HUES6 (cell line): Measurements from ENCODE around the gene CBX3.
A peak's percentile ranks its signal among the peaks of the same experiment; 100 is the strongest.
"Not testable (repeated sequence)": the region's sequence is repeated elsewhere in the genome, so short reads cannot be mapped to it uniquely, and the experiment has no call there.

Source experiments
- H3K27ac ChIP-seq: 2 replicates; pipeline ENCODE4 v1.7.0; 2013; ENCODE audit warnings: low read depth, mild to moderate bottlenecking, low read length, inconsistent platforms
- H3K27me3 ChIP-seq: 2 replicates; pipeline ENCODE4 v1.6.1; 2013; ENCODE audit warnings: low read length; ENCODE audit not compliant: control insufficient read depth, insufficient read depth
- H3K36me3 ChIP-seq: 2 replicates; pipeline ENCODE4 v1.6.1; 2013; ENCODE audit warnings: low read length; ENCODE audit not compliant: control insufficient read depth, insufficient read depth
- H3K4me1 ChIP-seq: 2 replicates; pipeline ENCODE4 v1.6.1; 2013; ENCODE audit warnings: low read length; ENCODE audit not compliant: control insufficient read depth, insufficient read depth
- H3K4me3 ChIP-seq: 2 replicates; pipeline ENCODE4 v1.5.1; 2013; ENCODE audit warnings: low read depth, low read length
- H3K9ac ChIP-seq: one replicate; pipeline ENCODE4 v1.6.1; 2013; ENCODE audit warnings: mild to moderate bottlenecking, low read length
- H3K9me3 ChIP-seq: 2 replicates; pipeline ENCODE4 v1.6.1; 2013; ENCODE audit warnings: low read depth, low read length; ENCODE audit not compliant: control insufficient read depth, insufficient read depth

The CBX3 gene

GRCh38 chr7:26159243-26159642 is 42.3 kb upstream of the CBX3 start:
- Histone ChIP-seq H3K27me3 (peaks cover 2% of the 10 kb centered on the region; the same call in 1 of the 2 replicates), H3K9ac (no peak overlapping the region), H3K27ac (no peak overlapping the region), H3K9me3 (no peaks in the 10 kb centered on the region), H3K4me3 (no peak overlapping the region), H3K4me1 (peaks cover 51% of the 10 kb centered on the region), H3K36me3 (peaks cover 6% of the 10 kb centered on the region; the same call in 1 of the 2 replicates)

- H3K9me3 ChIP-seq, result no peaks in the 10 kb centered on the region
- peaks cover 38% of the 10 kb centered on the region for H3K4me1 ChIP-seq
- H3K36me3 ChIP-seq, result no peaks in the 10 kb centered on the region
- no peak overlapping the region for H3K9ac ChIP-seq
- H3K4me3 ChIP-seq, result no peak overlapping the region
- peak overlapping the region; percentile 33; the same call in 1 of the 2 replicates for H3K27ac ChIP-seq
- no peaks in the 10 kb centered on the region for H3K27me3 ChIP-seq
Observed at GRCh38 chr7:26160896-26161295, 40.6 kb upstream of the CBX3 start.

GRCh38 chr7:26162431-26162830 is 39.1 kb upstream of the CBX3 start:
- H3K27me3 ChIP-seq, result no peaks in the 10 kb centered on the region
- no peak overlapping the region for H3K4me3 ChIP-seq
- H3K9me3 ChIP-seq, result no peaks in the 10 kb centered on the region
- H3K27ac ChIP-seq, result no peak overlapping the region
- no peaks in the 10 kb centered on the region for H3K36me3 ChIP-seq
- H3K9ac ChIP-seq, result no peak overlapping the region
- H3K4me1 ChIP-seq, result peaks cover 42% of the 10 kb centered on the region

- H3K9ac ChIP-seq, H3K9me3 ChIP-seq, H3K36me3 ChIP-seq: not testable (repeated sequence)
Observed at GRCh38 chr7:26163804-26164203, 37.7 kb upstream of the CBX3 start.

GRCh38 chr7:26165950-26166683 is 35.4 kb upstream of the CBX3 start:
- peaks cover 14% of the 10 kb centered on the region for H3K36me3 ChIP-seq
- H3K9ac ChIP-seq, result no peak overlapping the region
- no peak overlapping the region for H3K27ac ChIP-seq
- H3K27me3 ChIP-seq, result no peaks in the 10 kb centered on the region
- no peak overlapping the region for H3K4me3 ChIP-seq
- peaks cover 18% of the 10 kb centered on the region for H3K4me1 ChIP-seq
- H3K9me3 ChIP-seq, result no peaks in the 10 kb centered on the region

More at GRCh38 chr7:26163804-26164203, 37.7 kb upstream of the CBX3 start:
- not testable (repeated sequence) for H3K27ac ChIP-seq, H3K27me3 ChIP-seq, H3K4me3 ChIP-seq
- H3K4me1 ChIP-seq, result peaks cover 34% of the 10 kb centered on the region

- Histone ChIP-seq H3K9ac (no peak overlapping the region), H3K4me1 (peaks cover 18% of the 10 kb centered on the region), H3K9me3 (peaks cover 3% of the 10 kb centered on the region; the same call in 1 of the 2 replicates), H3K27ac (no peak overlapping the region), H3K4me3 (no peak overlapping the region), H3K27me3 (no peaks in the 10 kb centered on the region), H3K36me3 (peaks cover 19% of the 10 kb centered on the region)
Observed at GRCh38 chr7:26166684-26167266, 34.8 kb upstream of the CBX3 start.

- no peak overlapping the region for H3K27ac ChIP-seq
- H3K4me3 ChIP-seq, result no peak overlapping the region
- H3K27me3 ChIP-seq, result no peaks in the 10 kb centered on the region
- H3K9ac ChIP-seq, result no peak overlapping the region
- H3K36me3 ChIP-seq, result peaks cover 20% of the 10 kb centered on the region
- H3K4me1 ChIP-seq, result peaks cover 18% of the 10 kb centered on the region
- peaks cover 4% of the 10 kb centered on the region; the same call in 1 of the 2 replicates for H3K9me3 ChIP-seq
Observed at GRCh38 chr7:26167303-26167934, 34.1 kb upstream of the CBX3 start.

GRCh38 chr7:26168458-26169023 is 33.0 kb upstream of the CBX3 start:
- no peak overlapping the region for H3K27ac ChIP-seq
- peaks cover 21% of the 10 kb centered on the region for H3K36me3 ChIP-seq
- H3K9me3 ChIP-seq, result peaks cover 4% of the 10 kb centered on the region; the same call in 1 of the 2 replicates
- no peak overlapping the region for H3K9ac ChIP-seq
- H3K27me3 ChIP-seq, result no peaks in the 10 kb centered on the region
- peaks cover 18% of the 10 kb centered on the region for H3K4me1 ChIP-seq
- H3K4me3 ChIP-seq, result no peak overlapping the region

- Histone ChIP-seq H3K9ac (no peak overlapping the region), H3K27ac (no peak overlapping the region), H3K27me3 (no peaks in the 10 kb centered on the region)
Observed at GRCh38 chr7:26169271-26169670, 32.3 kb upstream of the CBX3 start.

GRCh38 chr7:26170663-26171062 is 30.9 kb upstream of the CBX3 start:
- no peak overlapping the region for H3K27ac ChIP-seq
- H3K4me1 ChIP-seq, result peaks cover 17% of the 10 kb centered on the region
- H3K9me3 ChIP-seq, result peaks cover 15% of the 10 kb centered on the region
- no peak overlapping the region for H3K9ac ChIP-seq
- no peaks in the 10 kb centered on the region for H3K27me3 ChIP-seq
- no peak overlapping the region for H3K4me3 ChIP-seq
- peaks cover 33% of the 10 kb centered on the region for H3K36me3 ChIP-seq

More at GRCh38 chr7:26169271-26169670, 32.3 kb upstream of the CBX3 start:
- H3K4me1 ChIP-seq, result peaks cover 18% of the 10 kb centered on the region
- H3K4me3 ChIP-seq, result no peak overlapping the region
- peaks cover 27% of the 10 kb centered on the region for H3K36me3 ChIP-seq
- peaks cover 9% of the 10 kb centered on the region for H3K9me3 ChIP-seq

- Histone ChIP-seq H3K4me1 (peaks cover 7% of the 10 kb centered on the region), H3K27ac (no peak overlapping the region), H3K9me3 (peaks cover 15% of the 10 kb centered on the region), H3K9ac (no peak overlapping the region), H3K27me3 (no peaks in the 10 kb centered on the region), H3K4me3 (no peak overlapping the region), H3K36me3 (peaks cover 33% of the 10 kb centered on the region)
Observed at GRCh38 chr7:26171601-26172000, 29.9 kb upstream of the CBX3 start.
